K562 (cell line): ENCODE results near the gene ACADVL. TPM values are rescaled to one million over a fixed set of nuclear protein-coding genes. Genes with fewer than 3 reads are reported as not detected.

Experiments used
- BACH1 ChIP-seq: fragments of 200-800 bp; sonication (Bioruptor generic); IDR thresholded peaks from 2 replicates; pipeline ENCODE4 v1.6.1; 2016; ENCODE audit warnings: missing genetic modification characterization, missing compliant biosample characterization
- COPS2 ChIP-seq: fragments of 450-650 bp; conservative IDR thresholded peaks from 2 replicates; pipeline ENCODE4 v1.6.1; 2016; ENCODE audit warnings: mild to moderate bottlenecking, moderate library complexity
- JUND ChIP-seq, 2 experiments: IDR thresholded peaks; 2 replicates in 1 of 2; 3 replicates in 1 of 2; pipeline ENCODE4 v1.6.1; 2011; ENCODE audit warnings: borderline replicate concordance in 2 of 2, low read depth in 2 of 2, low read length in 2 of 2, improper control_type of control experiment in 1 of 2, missing biosample characterization in 1 of 2, missing genetic modification characterization in 1 of 2, missing genetic modification reagents in 1 of 2
- KLF13 ChIP-seq: fragments of 450-650 bp; IDR thresholded peaks from 2 replicates; pipeline ENCODE4 v1.6.1; 2016; ENCODE audit warnings: missing genetic modification characterization, low read depth, mild to moderate bottlenecking, missing compliant biosample characterization, moderate library complexity, borderline replicate concordance
- MCM2 ChIP-seq: fragments of 450-650 bp; IDR thresholded peaks from 2 replicates; pipeline ENCODE4 v1.6.1; 2017; ENCODE audit warnings: low read depth, mild to moderate bottlenecking
- MTA3 ChIP-seq: fragments of 450-650 bp; formaldehyde crosslinking; IDR thresholded peaks from 2 replicates; pipeline ENCODE4 v1.6.1; 2017; ENCODE audit warnings: mild to moderate bottlenecking, borderline replicate concordance
- NFXL1 ChIP-seq: fragments of 450-650 bp; formaldehyde crosslinking; IDR thresholded peaks from 2 replicates; pipeline ENCODE4 v1.4.0; 2021; ENCODE audit warnings: mild to moderate bottlenecking
- NR3C1 ChIP-seq: sonication (generic); formaldehyde crosslinking; IDR thresholded peaks from 2 replicates; pipeline ENCODE4 v1.8.1; 2022; ENCODE audit warnings: missing genetic modification reagents
- ZNF165 ChIP-seq: fragments of 250-450 bp; sonication (Bioruptor Pico); IDR thresholded peaks from 2 replicates; pipeline ENCODE4 v1.4.0; 2020; ENCODE audit warnings: borderline replicate concordance
- ZNF75A ChIP-seq: fragments of 450-650 bp; formaldehyde crosslinking; IDR thresholded peaks from 2 replicates; pipeline ENCODE4 v1.4.0; 2020; ENCODE audit warnings: mild to moderate bottlenecking
- polyA plus RNA-seq, 8 experiments: library from polyadenylated mRNA; depleted of rRNA in 4 of 8; stranded (reverse) in 5 of 8; unstranded in 3 of 8; fragments of >200 nt; fragmentation: Nextera tagmentation in 2 of 8; fragmentation: Illumina TruSeq in 1 of 8; extraction: Ambion mirVana in 2 of 8; extraction: Trizol in 1 of 8; gene quantifications; 2 replicates each; pipeline versions ENCODE4 v1.2.1 to v1.2.3, GENCODE V29; 2011 to 2014; ENCODE audit warnings: inconsistent platforms in 1 of 8, missing spikeins in 1 of 8
- total RNA-seq, 7 experiments: library from RNA; depleted of rRNA in 6 of 7; stranded (reverse); fragments of >200 nt in 6 of 7; fragmentation: Illumina TruSeq in 2 of 7; extraction: Trizol in 2 of 7; gene quantifications; 2 replicates each; pipeline versions ENCODE4 v1.2.1 to v1.2.3, GENCODE V29; 2011 to 2021; ENCODE audit warnings: low replicate concordance in 1 of 7
- TF ChIP-seq, protein P1 (sequence below): sonication (generic); formaldehyde crosslinking; IDR thresholded peaks from 2 replicates; pipeline ENCODE4 v1.8.0; 2022; ENCODE audit warnings: mild to moderate bottlenecking, missing genetic modification reagents
- TF ChIP-seq, protein P2 (sequence below), 3 experiments: IDR thresholded peaks in 2 of 3; conservative IDR thresholded peaks in 1 of 3; 2 replicates each; pipeline ENCODE4 v1.5.1; 2011 to 2012; ENCODE audit warnings: low read length in 3 of 3, mild to moderate bottlenecking in 3 of 3, control low read depth in 2 of 3, improper control_type of control experiment in 1 of 3, inconsistent platforms in 1 of 3, low read depth in 1 of 3, mixed read lengths in 1 of 3, moderate library complexity in 1 of 3; ENCODE audit not compliant: insufficient read depth in 2 of 3
- TF ChIP-seq, protein P3 (sequence below): IDR thresholded peaks from 2 replicates; pipeline ENCODE4 v1.6.1; 2016; ENCODE audit warnings: missing genetic modification characterization, missing compliant biosample characterization
- TF ChIP-seq, protein P4 (sequence below), 2 experiments: fragments of 450-650 bp in 1 of 2; sonication (generic) in 1 of 2; formaldehyde crosslinking in 1 of 2; IDR thresholded peaks in 1 of 2; conservative IDR thresholded peaks in 1 of 2; 2 replicates each; pipeline versions ENCODE4 v1.6.1 to v1.8.1; 2016 to 2023; ENCODE audit warnings: mild to moderate bottlenecking in 2 of 2, moderate library complexity in 2 of 2, inconsistent platforms in 1 of 2, missing genetic modification reagents in 1 of 2
- TF ChIP-seq, protein P5 (sequence below): fragments of 450-650 bp; IDR thresholded peaks from 2 replicates; pipeline ENCODE4 v1.6.1; 2016; ENCODE audit warnings: mild to moderate bottlenecking

ACADVL gene
- total and polyA plus RNA-seq, 9 of the 15 experiments (the other 6 are each of a cell fraction or from before 2014, with no cell fraction given): 25.5 to 449 (median 214) TPM

DNA sequence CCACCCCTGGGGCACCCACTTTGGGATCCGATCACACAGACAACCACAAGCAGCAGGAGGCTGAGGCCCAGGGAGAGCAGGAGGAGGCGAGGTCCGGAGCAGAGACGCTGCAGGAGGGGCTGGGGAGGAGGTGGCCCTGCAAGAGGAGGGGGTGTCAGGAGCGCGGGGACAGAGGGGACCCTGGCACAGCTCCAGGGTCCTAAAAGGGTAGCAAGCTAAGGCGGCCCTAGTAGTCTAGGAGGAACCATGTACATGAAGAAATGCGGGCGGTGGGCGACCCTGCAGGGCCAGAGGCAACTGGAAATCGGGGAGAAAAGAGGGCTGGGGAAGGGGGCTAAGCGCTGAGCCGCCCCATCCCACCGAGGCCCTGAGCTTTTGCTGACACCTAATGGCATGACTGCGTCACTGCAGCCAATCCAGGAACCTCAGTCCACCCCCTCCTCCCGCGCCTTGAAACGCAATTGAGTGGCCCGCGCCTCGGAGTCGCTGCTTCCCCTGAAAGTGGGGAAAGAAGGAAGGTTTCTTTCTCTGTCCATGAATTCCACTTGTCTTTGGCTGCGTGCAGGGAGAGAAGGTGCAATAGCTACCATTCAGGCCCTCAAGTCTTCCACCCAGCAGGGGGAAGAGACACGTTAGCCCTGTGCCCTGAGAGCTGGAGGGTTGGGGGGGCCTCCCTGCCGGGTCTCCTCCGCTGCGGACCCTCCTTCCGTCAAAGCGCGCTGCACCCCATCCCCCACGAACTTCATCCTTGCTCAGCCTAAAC lies 42.4 kb upstream of the ACADVL start (continued):
- TF ChIP-seq, protein P1, sequence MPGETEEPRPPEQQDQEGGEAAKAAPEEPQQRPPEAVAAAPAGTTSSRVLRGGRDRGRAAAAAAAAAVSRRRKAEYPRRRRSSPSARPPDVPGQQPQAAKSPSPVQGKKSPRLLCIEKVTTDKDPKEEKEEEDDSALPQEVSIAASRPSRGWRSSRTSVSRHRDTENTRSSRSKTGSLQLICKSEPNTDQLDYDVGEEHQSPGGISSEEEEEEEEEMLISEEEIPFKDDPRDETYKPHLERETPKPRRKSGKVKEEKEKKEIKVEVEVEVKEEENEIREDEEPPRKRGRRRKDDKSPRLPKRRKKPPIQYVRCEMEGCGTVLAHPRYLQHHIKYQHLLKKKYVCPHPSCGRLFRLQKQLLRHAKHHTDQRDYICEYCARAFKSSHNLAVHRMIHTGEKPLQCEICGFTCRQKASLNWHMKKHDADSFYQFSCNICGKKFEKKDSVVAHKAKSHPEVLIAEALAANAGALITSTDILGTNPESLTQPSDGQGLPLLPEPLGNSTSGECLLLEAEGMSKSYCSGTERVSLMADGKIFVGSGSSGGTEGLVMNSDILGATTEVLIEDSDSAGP (CRISPR knock-in tag): no peak
- TF ChIP-seq KLF13: no peak
- TF ChIP-seq BACH1: no peak
- no peak for TF ChIP-seq MCM2
- TF ChIP-seq, protein P2, sequence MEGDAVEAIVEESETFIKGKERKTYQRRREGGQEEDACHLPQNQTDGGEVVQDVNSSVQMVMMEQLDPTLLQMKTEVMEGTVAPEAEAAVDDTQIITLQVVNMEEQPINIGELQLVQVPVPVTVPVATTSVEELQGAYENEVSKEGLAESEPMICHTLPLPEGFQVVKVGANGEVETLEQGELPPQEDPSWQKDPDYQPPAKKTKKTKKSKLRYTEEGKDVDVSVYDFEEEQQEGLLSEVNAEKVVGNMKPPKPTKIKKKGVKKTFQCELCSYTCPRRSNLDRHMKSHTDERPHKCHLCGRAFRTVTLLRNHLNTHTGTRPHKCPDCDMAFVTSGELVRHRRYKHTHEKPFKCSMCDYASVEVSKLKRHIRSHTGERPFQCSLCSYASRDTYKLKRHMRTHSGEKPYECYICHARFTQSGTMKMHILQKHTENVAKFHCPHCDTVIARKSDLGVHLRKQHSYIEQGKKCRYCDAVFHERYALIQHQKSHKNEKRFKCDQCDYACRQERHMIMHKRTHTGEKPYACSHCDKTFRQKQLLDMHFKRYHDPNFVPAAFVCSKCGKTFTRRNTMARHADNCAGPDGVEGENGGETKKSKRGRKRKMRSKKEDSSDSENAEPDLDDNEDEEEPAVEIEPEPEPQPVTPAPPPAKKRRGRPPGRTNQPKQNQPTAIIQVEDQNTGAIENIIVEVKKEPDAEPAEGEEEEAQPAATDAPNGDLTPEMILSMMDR (IDR thresholded peaks at IDR 0.05 in 2 of 3, conservative IDR thresholded peaks at IDR 0.05 in 1 of 3; ENCODE audit: insufficient read depth in 2 of 3, low read depth in 1 of 3, low read length in 3 of 3): peak; percentile 75 to 84 (median 78)
- TF ChIP-seq COPS2: no peak
- TF ChIP-seq, protein P3, sequence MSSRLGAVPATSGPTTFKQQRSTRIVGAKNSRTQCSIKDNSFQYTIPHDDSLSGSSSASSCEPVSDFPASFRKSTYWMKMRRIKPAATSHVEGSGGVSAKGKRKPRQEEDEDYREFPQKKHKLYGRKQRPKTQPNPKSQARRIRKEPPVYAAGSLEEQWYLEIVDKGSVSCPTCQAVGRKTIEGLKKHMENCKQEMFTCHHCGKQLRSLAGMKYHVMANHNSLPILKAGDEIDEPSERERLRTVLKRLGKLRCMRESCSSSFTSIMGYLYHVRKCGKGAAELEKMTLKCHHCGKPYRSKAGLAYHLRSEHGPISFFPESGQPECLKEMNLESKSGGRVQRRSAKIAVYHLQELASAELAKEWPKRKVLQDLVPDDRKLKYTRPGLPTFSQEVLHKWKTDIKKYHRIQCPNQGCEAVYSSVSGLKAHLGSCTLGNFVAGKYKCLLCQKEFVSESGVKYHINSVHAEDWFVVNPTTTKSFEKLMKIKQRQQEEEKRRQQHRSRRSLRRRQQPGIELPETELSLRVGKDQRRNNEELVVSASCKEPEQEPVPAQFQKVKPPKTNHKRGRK (tag): no peak
- TF ChIP-seq, protein P4, sequence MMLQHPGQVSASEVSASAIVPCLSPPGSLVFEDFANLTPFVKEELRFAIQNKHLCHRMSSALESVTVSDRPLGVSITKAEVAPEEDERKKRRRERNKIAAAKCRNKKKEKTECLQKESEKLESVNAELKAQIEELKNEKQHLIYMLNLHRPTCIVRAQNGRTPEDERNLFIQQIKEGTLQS (IDR thresholded peaks at IDR 0.05): no peak
- TF ChIP-seq, protein P4 (CRISPR knock-in tag; conservative IDR thresholded peaks at IDR 0.05): no peak
- TF ChIP-seq ZNF75A (CRISPR knock-in tag): no peak
- TF ChIP-seq NR3C1 (CRISPR knock-in tag): no peak
- no peak for TF ChIP-seq MTA3
- no peak for TF ChIP-seq NFXL1
- peak; percentile 29; the same call in 1 of the 2 replicates for TF ChIP-seq JUND (IDR thresholded peaks at IDR 0.05; ENCODE audit: borderline replicate concordance, low read depth, low read length)
- no peak for TF ChIP-seq JUND (tag; IDR thresholded peaks at IDR 0.05; ENCODE audit: borderline replicate concordance, low read depth, low read length)
- no peak for TF ChIP-seq ZNF165 (CRISPR knock-in tag)
- TF ChIP-seq, protein P5, sequence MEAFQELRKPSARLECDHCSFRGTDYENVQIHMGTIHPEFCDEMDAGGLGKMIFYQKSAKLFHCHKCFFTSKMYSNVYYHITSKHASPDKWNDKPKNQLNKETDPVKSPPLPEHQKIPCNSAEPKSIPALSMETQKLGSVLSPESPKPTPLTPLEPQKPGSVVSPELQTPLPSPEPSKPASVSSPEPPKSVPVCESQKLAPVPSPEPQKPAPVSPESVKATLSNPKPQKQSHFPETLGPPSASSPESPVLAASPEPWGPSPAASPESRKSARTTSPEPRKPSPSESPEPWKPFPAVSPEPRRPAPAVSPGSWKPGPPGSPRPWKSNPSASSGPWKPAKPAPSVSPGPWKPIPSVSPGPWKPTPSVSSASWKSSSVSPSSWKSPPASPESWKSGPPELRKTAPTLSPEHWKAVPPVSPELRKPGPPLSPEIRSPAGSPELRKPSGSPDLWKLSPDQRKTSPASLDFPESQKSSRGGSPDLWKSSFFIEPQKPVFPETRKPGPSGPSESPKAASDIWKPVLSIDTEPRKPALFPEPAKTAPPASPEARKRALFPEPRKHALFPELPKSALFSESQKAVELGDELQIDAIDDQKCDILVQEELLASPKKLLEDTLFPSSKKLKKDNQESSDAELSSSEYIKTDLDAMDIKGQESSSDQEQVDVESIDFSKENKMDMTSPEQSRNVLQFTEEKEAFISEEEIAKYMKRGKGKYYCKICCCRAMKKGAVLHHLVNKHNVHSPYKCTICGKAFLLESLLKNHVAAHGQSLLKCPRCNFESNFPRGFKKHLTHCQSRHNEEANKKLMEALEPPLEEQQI: no peak
